Loucy (cell line): ENCODE results near the gene FGD3.

ENCODE experiments used
- EZH2phosphoT487 ChIP-seq: fragments of 200-600 bp; IDR thresholded peaks from 2 replicates; pipeline ENCODE4 v1.6.1; 2018; ENCODE audit warnings: antibody characterized with exemption, mild to moderate bottlenecking, moderate library complexity, borderline replicate concordance
- TF ChIP-seq, protein P1 (sequence below): fragments of 200-600 bp; sonication (generic); conservative IDR thresholded peaks from 2 replicates; pipeline ENCODE4 v1.5.1; 2014; ENCODE audit warnings: mild to moderate bottlenecking, antibody characterized with exemption, low read length

GRCh38 chr9:93072383-93072795 is 125.1 kb downstream of the FGD3 start:
- TF ChIP-seq, protein P1, sequence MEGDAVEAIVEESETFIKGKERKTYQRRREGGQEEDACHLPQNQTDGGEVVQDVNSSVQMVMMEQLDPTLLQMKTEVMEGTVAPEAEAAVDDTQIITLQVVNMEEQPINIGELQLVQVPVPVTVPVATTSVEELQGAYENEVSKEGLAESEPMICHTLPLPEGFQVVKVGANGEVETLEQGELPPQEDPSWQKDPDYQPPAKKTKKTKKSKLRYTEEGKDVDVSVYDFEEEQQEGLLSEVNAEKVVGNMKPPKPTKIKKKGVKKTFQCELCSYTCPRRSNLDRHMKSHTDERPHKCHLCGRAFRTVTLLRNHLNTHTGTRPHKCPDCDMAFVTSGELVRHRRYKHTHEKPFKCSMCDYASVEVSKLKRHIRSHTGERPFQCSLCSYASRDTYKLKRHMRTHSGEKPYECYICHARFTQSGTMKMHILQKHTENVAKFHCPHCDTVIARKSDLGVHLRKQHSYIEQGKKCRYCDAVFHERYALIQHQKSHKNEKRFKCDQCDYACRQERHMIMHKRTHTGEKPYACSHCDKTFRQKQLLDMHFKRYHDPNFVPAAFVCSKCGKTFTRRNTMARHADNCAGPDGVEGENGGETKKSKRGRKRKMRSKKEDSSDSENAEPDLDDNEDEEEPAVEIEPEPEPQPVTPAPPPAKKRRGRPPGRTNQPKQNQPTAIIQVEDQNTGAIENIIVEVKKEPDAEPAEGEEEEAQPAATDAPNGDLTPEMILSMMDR, result no peak
- TF ChIP-seq EZH2phosphoT487, result no peak
